Stimulated activated CD8-positive, alpha-beta memory T cell treated with anti-CD3 and anti-CD28 coated beads, Interleukin-12 subunit alpha, Interleukin-12 subunit beta, amount 100 ng/mL, for 4 hours (primary cell): ENCODE results near the gene MALRD1.
"Not testable (repeated sequence)": the region's sequence is repeated elsewhere in the genome, so short reads cannot be mapped to it uniquely, and the experiment has no call there.

Source experiments
- DNase-seq: peaks from one replicate; pipeline ENCODE4 v3.0.0-alpha.2; 2020; ENCODE audit warnings: low read depth

Gene MALRD1

DNA sequence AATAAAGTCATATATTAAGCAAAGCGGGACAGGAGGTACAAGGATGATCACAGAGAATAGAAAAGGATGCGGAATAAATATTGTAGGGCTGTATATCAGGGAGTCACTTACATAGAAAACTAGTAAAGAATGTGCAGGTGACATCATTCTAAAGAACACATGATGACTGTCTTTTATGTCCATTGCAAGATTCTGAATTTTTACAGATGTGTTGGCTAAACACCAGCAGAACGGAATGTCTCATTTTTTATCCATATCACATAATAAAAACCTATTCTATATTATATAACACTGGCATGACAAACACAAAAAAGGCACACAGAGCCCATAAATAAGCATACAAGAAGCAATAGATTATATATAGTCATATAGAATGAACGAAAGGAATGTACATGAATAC, 448.4 kb downstream of the MALRD1 start:
- no peak for DNase-seq

- no peak for DNase-seq
Measured at GRCh38 chr10:19498393-19499290, 450.0 kb downstream of the MALRD1 start.

DNA sequence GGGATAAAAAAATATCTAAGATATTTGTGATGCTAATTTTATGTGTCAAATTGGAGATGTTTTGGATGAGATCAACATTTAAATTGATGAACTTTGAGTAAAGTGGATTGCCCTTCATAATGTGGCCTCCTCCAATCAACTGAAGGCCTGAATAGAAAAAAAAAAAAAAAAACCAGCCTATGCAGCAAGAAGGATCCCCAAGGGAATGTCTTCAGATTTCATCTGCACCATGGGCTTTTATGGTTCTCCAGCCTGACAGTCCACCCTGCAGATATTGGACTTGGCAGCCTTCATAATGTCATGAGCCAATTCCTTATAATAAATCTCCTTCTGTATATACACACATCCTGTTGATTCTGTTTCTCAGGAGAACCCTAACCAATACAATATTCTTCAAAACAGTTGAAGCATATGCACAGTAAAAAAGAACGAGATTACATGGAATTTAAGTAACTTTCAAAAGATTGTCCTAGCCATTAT, 450.7 kb downstream of the MALRD1 start:
- no peak for DNase-seq

GRCh38 chr10:19500959-19501358, 452.4 kb downstream of the MALRD1 start:
- DNase-seq: no peak

DNA sequence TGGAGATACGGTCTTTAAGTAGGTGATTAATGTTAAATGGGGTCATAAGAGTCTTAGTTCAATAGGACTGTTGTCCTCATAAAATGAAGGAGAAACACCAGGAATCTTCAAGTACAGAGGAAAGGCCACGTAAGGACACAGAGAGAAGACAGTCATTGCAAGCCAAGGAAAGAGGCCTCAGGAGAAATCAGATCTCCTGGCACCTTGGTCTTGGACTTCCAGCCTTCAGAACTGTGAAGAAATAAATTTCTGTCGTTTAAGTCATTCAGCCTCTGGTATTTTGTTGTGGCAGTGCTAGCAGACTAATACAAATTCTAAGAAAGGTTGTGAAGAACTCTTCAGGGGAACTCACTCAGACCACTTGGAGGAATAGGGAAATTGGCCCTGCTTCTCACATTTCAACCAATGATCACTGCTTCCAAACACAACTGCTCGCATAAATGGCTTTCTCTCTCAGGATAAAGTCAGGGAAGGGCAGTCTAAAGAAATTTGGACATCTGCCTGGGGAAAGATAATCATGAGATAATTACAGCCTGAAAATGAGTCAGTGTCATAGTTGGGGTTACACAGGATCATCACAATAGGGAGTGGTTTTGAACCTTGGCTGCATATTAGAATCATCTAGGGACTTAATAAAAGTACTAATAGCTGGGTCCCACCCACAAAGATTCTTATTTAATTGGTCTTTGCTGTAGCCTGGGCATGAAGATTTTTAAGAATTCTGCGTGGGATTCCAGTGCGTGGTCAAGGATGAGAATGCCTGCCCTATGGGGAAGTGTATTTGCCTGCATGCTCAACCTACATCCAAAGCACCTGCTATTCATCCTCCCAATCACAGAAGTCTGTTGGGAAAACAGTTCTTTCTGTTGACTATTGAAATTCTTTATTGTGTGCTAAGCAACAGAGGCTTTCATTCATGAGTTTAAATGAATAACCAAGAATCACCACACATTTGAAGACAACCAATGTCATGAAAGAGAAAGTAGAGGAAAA, 457.0 kb downstream of the MALRD1 start:
- DNase-seq: no peak

DNA sequence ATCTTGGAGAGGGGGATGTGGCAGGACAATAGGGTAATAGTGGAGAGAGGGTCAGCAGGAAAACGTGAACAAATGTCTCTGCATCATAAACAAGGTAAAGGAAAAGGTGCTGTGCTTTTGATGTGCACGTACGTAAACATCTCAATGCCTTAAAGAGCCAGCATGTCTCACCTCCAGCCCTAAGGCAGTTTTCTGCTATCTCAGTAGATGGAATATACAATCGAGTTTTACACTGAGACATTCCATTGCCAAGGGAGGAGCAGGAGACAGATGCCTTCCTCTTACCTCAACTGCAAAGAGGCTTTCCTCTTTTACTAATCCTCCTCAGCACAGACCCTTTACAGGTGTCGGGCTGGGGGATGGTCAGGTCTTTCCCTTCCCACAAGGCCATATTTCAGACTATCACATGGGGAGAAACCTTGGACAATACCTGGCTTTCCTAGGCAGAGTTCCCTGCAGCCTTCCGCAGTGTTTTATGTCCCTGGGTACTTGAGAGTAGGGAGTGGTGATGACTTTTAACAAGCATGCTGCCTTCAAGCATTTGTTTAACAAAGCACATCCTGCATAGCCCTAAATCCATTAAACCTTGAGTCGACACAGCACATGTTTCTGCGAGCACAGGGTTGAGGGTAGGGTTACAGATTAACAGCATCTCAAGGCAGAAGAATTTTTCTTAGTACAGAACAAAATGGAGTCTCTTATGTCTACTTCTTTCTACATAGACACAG, 461.6 kb downstream of the MALRD1 start:
- DNase-seq: not testable (repeated sequence)

DNA sequence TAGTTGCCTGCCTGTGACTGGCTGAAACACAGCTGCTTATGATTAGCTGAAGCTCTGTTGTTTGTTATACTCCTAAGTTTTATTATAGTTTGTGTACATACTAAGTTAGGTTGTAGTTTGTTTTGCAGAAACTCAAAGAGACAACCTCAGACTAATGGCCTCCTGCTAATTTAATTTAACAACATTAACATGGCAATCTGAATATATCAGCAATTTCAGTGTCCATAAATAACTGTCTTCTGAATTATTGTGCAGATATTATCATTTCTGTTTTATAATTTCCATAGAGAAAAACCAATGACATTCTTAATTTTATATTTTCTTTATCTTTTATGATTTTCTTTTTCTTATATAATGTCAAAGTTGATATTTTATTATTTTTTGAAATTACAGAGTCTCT, 469.5 kb downstream of the MALRD1 start:
- no peak for DNase-seq

DNA sequence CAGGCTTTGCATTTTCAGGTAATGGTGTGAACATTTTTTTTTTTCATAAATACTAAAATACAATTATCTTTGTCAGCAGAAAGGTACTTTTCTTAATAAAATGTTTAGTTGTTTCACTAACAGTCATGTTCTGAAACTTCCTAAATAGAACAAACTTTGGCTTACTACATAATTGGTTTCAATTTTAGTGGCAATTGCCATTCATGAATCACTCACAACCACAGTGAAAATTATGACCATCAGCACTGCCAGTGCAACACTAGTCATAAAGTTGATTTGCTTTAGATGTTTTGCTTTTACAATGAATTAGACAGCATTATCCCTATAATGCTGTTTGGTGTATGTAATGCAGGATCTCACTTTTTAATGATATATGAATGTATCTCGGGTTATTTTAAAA, 470.0 kb downstream of the MALRD1 start:
- DNase-seq: no peak

DNA sequence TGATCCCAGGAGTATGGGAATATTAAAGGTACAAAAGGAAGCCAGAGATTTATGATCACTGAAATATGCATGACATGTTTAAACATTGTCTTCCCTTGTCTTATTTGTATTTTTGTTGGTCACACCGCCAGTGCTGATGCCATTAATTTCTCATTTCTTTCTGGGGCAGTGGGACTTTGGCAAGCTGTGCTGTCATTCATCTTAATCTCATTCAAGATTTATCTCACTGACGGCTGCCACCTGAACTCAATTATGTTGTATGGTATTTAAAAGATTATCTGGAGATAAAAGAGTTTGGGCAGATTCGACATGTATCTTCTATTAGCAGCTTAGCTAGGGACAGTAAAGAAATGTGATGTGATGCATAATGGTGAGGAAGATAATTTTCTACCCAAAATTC, 482.7 kb downstream of the MALRD1 start:
- DNase-seq: no peak

DNA sequence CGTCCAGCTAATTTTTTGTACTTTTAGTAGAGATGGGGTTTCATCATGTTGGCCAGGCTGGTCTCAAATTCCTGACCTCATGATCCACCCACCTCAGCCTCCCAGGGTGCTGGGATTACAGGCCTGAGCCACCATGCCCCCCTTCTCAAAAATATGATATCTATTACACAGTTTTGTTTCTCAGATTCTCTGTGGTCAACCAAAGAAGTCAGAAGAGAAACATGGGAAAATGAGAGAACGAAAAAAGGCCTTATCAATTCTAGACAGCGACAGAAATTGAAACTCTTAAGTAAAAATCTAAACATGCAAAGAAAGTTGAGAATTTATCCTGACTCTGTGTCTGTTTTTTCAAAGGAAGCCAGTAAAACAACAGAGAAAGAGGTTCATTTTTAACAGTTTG, 483.8 kb downstream of the MALRD1 start:
- no peak for DNase-seq

DNA sequence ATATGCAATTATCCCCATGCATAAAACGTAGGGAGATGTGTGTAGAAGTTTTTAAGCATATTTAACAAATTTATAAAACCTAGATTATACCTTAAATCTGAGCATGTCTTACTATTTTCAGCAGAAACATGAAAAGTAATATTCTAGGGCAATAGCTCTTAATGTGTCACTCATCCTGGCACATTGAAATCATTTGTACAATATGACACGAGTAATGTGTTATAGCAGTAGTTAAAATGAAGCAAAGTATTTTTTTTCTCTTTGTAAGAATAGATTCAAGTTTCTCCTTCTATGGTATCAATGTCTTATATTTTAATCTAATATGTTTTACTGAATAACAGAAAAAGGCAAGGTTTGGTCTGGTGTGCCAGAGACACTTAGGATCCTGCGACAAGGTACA, 492.7 kb downstream of the MALRD1 start:
- DNase-seq: no peak

DNA sequence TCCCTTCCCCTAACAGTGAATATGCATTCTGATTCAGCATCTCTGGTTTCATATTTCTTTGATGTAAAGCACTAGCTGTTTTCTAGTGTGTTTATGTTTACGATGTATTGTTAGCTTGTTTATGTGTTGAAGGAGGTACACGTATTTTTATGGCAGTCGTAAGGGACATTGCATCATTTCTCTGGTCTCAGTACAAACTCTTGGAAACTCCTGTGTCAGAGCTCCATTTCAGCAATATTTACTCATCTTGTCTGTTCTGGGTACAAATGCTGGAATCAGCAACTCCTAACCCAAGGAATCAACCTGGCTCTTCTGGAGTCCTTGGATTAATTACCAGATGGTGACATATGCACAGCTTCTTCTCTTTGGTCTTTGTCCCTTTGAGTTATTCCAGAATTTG, 497.6 kb downstream of the MALRD1 start:
- DNase-seq: no peak

GRCh38 chr10:19549503-19549902, 500.9 kb downstream of the MALRD1 start:
- no peak for DNase-seq

DNA sequence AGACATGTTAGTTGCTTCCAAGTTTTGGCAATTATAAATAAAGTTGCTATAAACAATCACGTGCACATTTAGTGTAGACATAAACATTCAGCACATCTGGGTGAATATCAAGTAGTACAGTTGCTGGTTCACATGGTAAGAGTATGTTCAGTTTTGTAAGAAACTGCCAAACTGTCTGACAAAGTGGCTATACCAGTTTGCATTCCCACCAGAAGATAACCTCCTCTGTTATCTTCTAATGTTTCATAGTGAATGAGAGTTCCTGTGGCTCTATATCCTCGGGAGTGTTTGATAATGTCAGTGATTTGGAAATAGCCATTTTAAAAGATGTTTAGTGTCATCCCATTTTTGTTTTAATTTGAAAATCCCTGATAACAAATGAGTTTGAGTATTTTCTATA, 508.1 kb downstream of the MALRD1 start:
- no peak for DNase-seq

DNA sequence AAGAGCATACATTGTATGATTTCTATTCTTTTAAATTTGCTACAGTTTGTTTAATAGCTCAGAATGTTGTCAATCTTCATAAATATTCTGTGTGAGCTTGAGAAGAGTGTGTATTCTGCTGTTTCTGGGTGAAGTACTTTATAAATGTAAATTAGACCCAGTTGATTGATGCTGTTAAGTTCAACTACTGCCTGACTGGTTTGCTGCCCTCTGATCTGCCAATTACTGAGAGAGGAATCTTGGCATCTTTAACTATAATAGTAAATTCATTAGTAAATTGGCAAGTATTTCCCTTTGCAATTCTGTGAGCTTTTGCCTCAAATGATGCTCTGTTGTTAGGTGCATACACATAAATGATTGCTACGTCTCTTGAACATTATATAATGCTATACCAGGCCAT, 512.6 kb downstream of the MALRD1 start:
- DNase-seq: no peak

DNA sequence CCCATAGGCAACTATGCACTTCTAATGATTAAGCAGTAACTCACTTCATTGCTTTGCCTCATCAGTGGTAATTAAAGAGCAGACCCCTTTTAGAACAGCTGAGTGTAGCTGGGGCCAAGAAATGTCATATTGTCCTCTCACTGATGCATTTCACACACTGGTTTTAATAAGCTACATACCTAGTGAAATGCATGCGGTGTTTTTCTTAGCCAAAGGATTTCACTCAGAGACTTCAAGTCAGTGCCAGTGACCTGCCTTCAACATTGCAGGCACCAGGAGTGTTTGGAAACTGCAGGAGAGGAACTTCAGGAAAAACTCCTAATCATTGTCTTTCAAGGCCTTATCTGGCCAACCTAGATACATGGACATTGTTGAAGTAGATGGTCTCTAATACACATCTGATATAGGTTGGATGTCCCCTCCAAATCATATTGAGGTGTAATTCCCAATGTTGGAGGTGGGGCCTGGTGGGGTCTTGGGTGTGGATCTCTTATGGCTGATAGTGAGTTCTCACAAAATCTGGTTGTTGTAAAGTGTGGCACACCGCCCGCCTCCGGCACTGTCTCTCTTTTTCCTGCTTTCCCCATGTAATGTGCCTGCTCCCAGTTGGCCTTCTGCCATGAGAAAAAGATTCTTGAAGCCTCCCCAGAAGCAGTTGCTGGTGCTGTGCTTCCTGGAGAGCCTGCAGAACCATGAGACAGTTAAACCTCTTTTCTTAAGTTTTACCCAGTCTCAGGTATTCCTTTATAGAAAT, 515.0 kb downstream of the MALRD1 start:
- no peak for DNase-seq

DNA sequence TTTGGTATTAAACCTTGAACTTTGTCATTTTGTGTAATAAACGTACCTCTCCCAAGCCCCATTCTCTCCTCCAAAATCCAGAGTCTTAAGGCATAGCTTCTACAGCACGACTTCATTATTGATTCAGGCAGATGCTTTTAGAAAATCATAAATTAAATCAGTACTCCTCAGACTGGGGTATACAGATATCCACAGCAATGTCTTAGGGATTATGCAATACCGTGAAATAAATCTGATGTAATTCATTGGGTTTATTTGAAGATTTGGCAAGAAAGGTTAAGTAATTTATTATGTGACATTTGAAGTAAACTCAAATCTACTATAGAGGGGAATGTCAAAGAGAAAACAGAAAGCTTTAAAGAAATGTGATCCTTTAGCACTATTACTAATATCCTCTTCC, 521.5 kb downstream of the MALRD1 start:
- no peak for DNase-seq

- no peak for DNase-seq
Measured at GRCh38 chr10:19570991-19571390, 522.4 kb downstream of the MALRD1 start.

- DNase-seq: no peak
Measured at GRCh38 chr10:19572056-19572455, 523.5 kb downstream of the MALRD1 start.

- DNase-seq: no peak
Measured at GRCh38 chr10:19576576-19576975, 528.0 kb downstream of the MALRD1 start.

- DNase-seq: no peak
Measured at GRCh38 chr10:19577381-19577780, 528.8 kb downstream of the MALRD1 start.
